Fibroblast of skin of back (primary cell): Measurements from ENCODE around the gene CCDC157.
"Not testable (repeated sequence)": the region's sequence is repeated elsewhere in the genome, so short reads cannot be mapped to it uniquely, and the experiment has no call there.

Experiments
- DNase-seq: peaks from one replicate; pipeline ENCODE4 v3.0.0-alpha.2; 2013

Gene CCDC157

DNA sequence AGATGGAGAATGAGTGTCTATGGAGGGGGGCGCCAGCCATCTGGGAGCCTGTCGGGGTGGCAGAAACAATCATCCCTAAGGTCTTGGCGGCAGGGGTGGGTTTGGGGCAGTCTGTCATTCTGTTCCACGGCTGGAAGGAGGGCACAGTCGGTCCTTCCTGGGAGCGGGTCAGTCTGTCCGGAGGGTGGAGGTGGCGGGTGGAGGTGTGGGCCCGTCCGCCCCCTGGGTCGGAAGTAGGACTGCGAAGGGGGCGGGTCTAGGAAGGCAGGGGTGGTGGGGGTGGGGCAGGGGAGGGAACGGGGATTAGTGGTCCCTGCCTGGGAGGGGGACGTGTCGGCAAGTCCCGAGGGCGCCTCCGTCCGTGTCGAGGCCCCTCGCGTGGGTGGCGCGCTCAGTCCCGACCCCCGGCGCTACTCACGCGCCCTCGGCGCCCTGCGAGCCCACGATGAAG lies 30.5 kb upstream of the CCDC157 start:
- no peak for DNase-seq

DNA sequence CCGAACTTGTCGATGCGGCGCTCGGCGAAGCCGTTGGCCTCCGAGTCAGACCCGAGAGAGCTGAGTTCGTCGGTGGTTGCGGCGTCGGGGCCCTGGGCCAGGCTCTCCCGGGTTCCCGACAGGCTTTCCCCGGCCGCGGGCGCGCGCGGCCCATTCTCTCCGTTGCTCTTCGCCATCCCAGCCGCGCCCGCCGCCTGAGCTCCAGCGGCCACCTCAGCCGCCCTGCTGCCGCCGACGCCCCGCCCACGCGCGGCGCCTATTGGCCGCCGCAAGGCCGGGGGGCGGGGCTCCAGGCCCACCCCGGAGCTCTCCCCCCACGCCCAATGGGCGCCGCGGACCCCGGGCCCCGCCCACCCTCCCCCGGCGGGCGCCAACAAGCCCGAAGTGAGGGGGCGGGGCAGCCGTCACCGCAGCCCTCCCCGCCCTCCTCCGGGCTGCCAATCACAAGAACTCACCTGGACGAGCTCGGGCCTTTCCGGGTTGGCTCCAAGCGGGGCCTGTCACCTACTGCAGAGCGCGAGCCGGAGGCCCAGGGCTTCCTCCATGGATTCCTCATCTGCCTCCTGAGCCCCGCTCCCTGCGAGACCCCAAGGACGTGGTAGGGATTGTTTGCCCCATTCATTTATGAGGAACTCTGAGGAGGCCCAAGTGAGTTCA lies 30.0 kb upstream of the CCDC157 start, which contains the start of gene TBC1D10A:
Gene TBC1D10A, minus strand, starts transcription at position 236 of the 657 bp plus-strand sequence. Its CDS starts 60 bp downstream, at position 176.
- peak; percentile 86 for DNase-seq

- DNase-seq: no peak
Observed at GRCh38 chr22:30327864-30328345, 28.9 kb upstream of the CCDC157 start.

DNA sequence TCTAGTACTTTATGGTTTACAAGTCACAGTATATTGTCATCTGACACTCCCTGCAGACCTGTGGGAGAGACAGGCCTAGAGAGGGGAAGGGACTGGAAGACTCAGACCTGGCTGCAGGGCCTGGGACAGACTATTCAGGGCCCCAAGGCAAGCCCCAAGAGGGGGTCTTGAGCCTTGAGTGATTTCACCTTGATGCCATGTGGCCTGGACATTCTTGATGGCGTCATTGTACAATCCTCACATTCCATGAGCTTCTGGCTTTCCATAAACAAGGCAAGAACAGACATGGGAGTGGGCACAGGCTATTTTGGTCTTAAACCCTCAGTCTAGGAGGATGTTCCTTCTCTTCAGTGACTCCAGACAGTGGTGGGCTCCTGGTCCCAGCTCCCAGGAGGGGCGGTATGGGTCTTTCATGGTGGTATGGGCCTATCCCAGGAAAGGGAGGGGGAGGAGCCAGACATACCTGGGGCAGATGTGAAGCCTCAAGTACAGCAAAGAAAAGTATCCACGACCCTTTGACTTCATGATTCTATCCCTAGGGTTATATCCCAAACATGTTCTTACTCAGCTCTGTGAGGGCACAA lies 28.2 kb upstream of the CCDC157 start:
- DNase-seq: peak; percentile 62

DNA sequence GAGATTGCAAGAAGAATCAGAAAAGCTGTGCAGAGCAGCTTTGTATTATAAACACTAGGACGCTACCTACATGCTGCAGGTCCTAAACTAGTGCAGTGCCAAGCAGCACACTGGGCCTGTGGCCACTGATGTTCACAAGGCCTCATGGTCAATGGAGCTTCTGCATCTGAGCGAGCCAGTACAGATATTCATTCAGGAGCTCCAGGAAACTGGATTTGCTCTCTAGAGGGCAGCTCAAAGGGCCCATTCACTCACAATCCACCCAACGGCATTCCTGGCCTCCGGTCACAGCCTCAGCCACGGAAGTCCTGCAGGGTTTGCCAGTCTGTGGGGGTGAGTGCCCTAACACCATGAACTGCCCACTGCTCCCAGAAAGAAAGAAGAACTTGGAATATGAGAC lies 24.3 kb upstream of the CCDC157 start:
- no peak for DNase-seq

GRCh38 chr22:30332994-30333706 lies 23.7 kb upstream of the CCDC157 start:
- no peak for DNase-seq

DNA sequence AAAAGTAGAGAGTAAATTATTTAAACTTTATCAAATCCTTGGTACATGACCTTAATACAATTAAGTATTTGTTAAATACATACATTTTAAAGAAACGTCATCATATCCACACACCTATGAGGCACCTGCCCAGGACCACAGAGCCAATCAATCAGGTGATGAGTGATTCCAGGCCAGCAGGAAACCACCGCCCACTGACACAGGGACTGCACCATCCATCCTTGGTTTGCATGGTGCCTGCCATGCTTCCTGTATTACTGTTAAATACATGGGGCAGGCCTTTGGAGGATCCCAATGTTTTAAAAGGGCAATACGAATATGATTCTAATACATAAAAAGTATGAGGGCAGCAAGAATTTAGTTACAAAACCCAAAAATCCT lies 23.1 kb upstream of the CCDC157 start:
- no peak for DNase-seq

- no peak for DNase-seq
Observed at GRCh38 chr22:30334646-30335045, 22.2 kb upstream of the CCDC157 start.

- no peak for DNase-seq
Observed at GRCh38 chr22:30335236-30335635, 21.6 kb upstream of the CCDC157 start.

- no peak for DNase-seq
Observed at GRCh38 chr22:30336752-30337460, 19.9 kb upstream of the CCDC157 start.

GRCh38 chr22:30337461-30337778 lies 19.4 kb upstream of the CCDC157 start:
- DNase-seq: no peak

DNA sequence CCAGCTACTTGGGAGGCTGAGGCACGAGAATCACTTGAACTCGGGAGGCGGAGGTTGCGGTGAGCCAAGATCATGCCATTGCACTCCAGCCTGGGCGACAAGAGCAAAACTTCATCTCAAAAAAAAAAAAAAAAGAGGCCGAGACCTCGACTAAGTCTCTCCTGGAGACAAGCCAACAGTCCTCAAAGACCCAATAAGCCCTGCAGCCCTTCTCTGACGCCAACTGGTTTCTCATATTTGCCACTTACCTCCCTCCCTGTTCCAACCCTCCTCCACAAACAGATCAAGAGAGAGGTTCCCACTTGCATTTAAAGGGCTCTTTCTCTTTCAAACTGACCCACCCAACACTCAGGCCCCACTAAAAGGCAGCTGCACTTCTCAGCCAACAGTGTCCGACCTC lies 18.5 kb upstream of the CCDC157 start:
- not testable (repeated sequence) for DNase-seq

- DNase-seq: no peak
Observed at GRCh38 chr22:30338802-30339201, 18.0 kb upstream of the CCDC157 start.

GRCh38 chr22:30340911-30341685 lies 15.7 kb upstream of the CCDC157 start:
- no peak for DNase-seq

GRCh38 chr22:30344447-30345200 lies 12.2 kb upstream of the CCDC157 start:
- DNase-seq: no peak

DNA sequence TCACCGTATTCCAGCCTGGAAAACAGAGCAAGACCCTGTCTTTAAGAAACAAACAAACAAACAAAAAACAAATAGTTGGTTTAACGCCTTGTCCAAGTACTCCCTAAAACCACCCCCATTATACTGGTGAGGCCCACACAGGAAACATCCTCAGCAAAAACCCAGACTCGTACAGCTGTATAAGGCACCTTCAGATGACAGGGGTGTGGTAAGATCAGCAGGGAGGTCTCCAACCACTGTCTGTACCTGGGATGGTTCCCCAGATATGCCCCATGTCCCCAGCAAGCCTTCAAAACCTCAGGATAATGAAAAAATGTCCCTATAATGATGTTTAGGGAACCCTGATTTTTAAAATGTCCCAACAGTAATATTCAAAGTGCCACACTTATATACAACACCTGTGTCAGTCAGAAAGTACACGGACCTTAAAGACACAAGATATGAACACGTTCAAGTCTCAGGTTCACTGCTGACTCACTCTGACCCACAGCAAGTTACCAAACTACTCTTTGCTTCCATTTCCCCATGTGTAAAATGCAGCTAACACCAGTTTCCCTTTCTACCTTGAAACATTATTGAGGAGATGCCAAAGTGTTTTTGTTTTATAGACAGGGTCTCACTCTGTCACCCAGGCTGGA lies 9.4 kb upstream of the CCDC157 start:
- DNase-seq: no peak

DNA sequence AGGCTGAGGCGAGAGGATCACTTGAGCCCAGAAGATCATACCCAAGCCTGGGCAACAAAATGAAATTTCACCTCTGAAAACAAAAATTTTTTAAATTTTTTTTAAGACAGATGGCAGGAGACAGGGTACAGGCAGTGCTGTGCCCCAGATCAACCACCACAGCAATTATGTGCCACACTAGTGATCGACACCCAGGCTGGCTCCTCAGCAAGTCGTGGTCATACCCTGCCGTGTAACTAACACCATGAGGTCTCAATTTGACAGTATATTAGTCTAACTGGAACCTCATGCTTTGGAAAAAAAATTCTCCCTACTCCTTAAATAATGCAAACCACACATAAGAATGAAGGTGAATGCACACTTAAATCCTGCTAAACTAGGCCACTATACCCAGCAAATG lies 8.4 kb upstream of the CCDC157 start:
- DNase-seq: no peak

DNA sequence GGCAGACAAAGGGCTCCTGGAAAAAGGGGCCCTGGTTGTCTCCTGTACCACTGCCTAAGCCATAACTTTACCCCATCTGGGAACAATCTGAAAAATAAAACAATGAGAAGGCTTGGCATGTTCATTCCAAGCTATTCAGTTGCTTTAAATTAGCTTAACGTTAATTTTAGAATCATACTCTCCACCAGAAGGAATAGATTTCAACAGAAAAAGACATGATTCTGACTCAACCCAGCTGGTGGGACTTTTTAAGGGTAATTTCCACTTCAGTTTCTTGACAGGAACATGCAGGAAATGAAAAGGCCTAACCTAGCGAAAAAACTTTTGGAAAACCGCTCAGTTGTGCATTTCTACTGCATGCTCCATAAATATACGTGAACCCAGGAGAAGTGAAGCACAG lies 8.0 kb upstream of the CCDC157 start:
- DNase-seq: no peak

DNA sequence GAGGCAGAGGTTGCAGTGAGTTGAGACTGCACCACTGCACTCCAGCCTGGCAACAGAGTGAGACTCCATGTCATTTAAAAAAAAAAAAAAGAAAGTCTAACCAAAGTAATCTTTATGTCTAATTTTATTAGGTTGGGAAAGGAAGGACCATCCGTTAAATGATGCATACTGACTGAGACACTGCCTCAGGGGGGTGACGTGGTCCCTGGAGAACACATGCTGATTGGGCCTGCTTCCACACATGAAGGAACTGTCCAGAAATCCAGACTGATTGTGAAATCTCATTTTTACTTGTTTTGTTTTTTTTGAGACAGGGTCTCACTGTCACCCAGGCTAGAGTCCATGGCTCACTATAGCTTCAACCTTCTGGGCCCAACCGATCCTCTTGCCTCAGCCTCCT lies 5.6 kb upstream of the CCDC157 start:
- no peak for DNase-seq

DNA sequence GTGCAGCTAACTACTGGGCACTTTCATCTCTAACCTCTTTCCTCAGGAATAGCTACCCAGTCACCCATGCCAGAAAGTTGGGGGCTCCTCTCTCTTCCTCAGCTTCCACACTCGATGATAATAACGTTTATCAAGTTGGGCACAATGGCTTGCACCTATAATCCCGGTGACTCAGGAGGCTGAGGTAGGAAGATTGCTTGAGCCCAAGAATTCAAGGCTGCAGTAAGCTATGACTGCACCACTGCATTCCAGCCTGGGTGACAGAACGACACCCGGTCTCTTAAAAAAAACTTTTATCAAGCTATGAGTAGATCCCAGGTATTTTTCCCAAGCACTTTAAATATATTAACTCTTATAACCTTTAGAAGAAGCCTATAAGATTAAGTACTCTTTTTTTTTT lies 2.2 kb upstream of the CCDC157 start:
- no peak for DNase-seq

DNA sequence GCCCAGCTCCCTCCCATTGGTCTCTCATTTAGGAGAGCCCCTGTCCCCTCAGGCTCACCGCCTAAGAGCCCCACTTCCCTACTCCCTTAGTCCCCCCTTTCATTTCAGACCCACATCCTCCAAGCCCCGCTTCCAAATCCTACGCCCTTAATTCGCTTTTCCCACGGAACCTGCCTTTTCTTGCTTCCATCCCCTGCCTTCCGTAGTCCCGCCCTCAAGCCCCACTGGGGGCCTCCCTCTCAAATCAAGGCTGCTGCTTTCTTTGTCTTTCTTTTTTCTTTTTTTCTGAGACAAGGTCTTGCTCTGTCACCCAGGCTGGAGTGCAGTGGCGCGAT lies 396 bp downstream of the CCDC157 start:
- no peak for DNase-seq
